ENCODE results near the gene CGREF1.

- TF ChIP-seq CTCF (IDR thresholded peaks at IDR 0.05) (no peak), POLR2A (IDR thresholded peaks at IDR 0.05) (no peak)
Measured at GRCh38 chr2:27115519-27115918, 3.4 kb downstream of the CGREF1 start.
